ENCODE results near the gene PLCB4.

Gene PLCB4

GRCh38 chr20:9126527-9126926, 57.6 kb downstream of the PLCB4 start:
- Histone ChIP-seq H2AFZ (ENCODE audit: low read length) (no peak overlapping the region), H3K4me1 (ENCODE audit: insufficient read depth, low read length, poor library complexity, severe bottlenecking) (peaks cover 9% of the 10 kb centered on the region), H3K27me3 (ENCODE audit: insufficient read depth, low read length, poor library complexity, severe bottlenecking) (no peaks in the 10 kb centered on the region), H3K9me3 (ENCODE audit: insufficient read depth, low read depth, low read length) (no peaks in the 10 kb centered on the region; the same call in 1 of the 2 replicates), H3K36me3 (ENCODE audit: insufficient read depth, low read length) (no peaks in the 10 kb centered on the region), H3K4me3 (ENCODE audit: low read length, poor library complexity, severe bottlenecking) (no peak overlapping the region), H3K9ac (ENCODE audit: low read depth, low read length, poor library complexity, severe bottlenecking) (no peak overlapping the region), H3K9me2 (replicated peaks; ENCODE audit: low read depth, low read length) (no peaks in the 10 kb centered on the region), H3K4me2 (ENCODE audit: low read depth, low read length, poor library complexity, severe bottlenecking) (no peak overlapping the region), H3F3A (ENCODE audit: low read depth) (no peaks in the 10 kb centered on the region), H3K79me2 (ENCODE audit: insufficient read depth, low read length) (no peaks in the 10 kb centered on the region), H4K20me1 (ENCODE audit: insufficient read depth, low read length, poor library complexity, severe bottlenecking) (no peaks in the 10 kb centered on the region)
- TF ChIP-seq CTCF (conservative IDR thresholded peaks at IDR 0.05; ENCODE audit: low read length) (no peak), EZH2phosphoT487 (IDR thresholded peaks at IDR 0.05; ENCODE audit: borderline replicate concordance) (no peak)

GRCh38 chr20:9128568-9128967, 59.7 kb downstream of the PLCB4 start:
- no peaks in the 10 kb centered on the region for H3K27me3 ChIP-seq (ENCODE audit: insufficient read depth, low read length, poor library complexity, severe bottlenecking)
- no peak overlapping the region for H3K9ac ChIP-seq (ENCODE audit: low read depth, low read length, poor library complexity, severe bottlenecking)
- no peaks in the 10 kb centered on the region for H3K36me3 ChIP-seq (ENCODE audit: insufficient read depth, low read length)
- H3F3A ChIP-seq (ENCODE audit: low read depth), result no peaks in the 10 kb centered on the region
- no peak for TF ChIP-seq CTCF (conservative IDR thresholded peaks at IDR 0.05; ENCODE audit: low read length)
- no peak for TF ChIP-seq EZH2phosphoT487 (IDR thresholded peaks at IDR 0.05; ENCODE audit: borderline replicate concordance)
- H2AFZ ChIP-seq (ENCODE audit: low read length), result no peak overlapping the region
- no peaks in the 10 kb centered on the region for H3K79me2 ChIP-seq (ENCODE audit: insufficient read depth, low read length)
- no peak overlapping the region for H3K4me3 ChIP-seq (ENCODE audit: low read length, poor library complexity, severe bottlenecking)
- no peaks in the 10 kb centered on the region for H3K9me2 ChIP-seq (replicated peaks; ENCODE audit: low read depth, low read length)
- no peaks in the 10 kb centered on the region; the same call in 1 of the 2 replicates for H3K9me3 ChIP-seq (ENCODE audit: insufficient read depth, low read depth, low read length)
- H3K4me2 ChIP-seq (ENCODE audit: low read depth, low read length, poor library complexity, severe bottlenecking), result no peak overlapping the region
- no peaks in the 10 kb centered on the region for H4K20me1 ChIP-seq (ENCODE audit: insufficient read depth, low read length, poor library complexity, severe bottlenecking)
- H3K4me1 ChIP-seq (ENCODE audit: insufficient read depth, low read length, poor library complexity, severe bottlenecking), result no peaks in the 10 kb centered on the region

DNA sequence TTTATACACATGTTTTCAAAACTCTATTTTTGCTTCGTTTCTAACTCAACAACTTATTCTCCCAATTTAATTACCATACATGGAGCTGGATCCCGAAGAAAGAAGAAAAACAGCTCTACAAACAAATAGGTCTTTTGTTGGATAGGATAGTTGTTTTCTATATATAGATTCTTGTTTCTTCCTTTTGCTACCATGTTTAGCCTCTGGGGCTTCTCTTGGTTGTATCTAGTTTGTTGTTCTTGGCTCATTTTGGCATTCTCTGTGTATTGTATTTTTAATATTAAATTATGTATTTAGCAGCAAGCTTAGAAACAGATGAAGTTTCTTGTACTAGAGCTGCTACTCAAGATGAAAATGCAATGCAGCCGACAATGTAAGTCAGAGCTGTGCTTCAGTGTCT, 60.9 kb downstream of the PLCB4 start:
- H3K79me2 ChIP-seq (ENCODE audit: insufficient read depth, low read length), result no peaks in the 10 kb centered on the region
- no peaks in the 10 kb centered on the region for H3K4me1 ChIP-seq (ENCODE audit: insufficient read depth, low read length, poor library complexity, severe bottlenecking)
- TF ChIP-seq EZH2phosphoT487 (IDR thresholded peaks at IDR 0.05; ENCODE audit: borderline replicate concordance), result no peak
- no peak for TF ChIP-seq CTCF (conservative IDR thresholded peaks at IDR 0.05; ENCODE audit: low read length)
- no peak overlapping the region for H2AFZ ChIP-seq (ENCODE audit: low read length)
- no peaks in the 10 kb centered on the region for H3K9me2 ChIP-seq (replicated peaks; ENCODE audit: low read depth, low read length)
- H3F3A ChIP-seq (ENCODE audit: low read depth), result no peaks in the 10 kb centered on the region
- no peaks in the 10 kb centered on the region; the same call in 1 of the 2 replicates for H3K9me3 ChIP-seq (ENCODE audit: insufficient read depth, low read depth, low read length)
- no peak overlapping the region for H3K4me2 ChIP-seq (ENCODE audit: low read depth, low read length, poor library complexity, severe bottlenecking)
- no peak overlapping the region for H3K4me3 ChIP-seq (ENCODE audit: low read length, poor library complexity, severe bottlenecking)
- no peaks in the 10 kb centered on the region for H3K27me3 ChIP-seq (ENCODE audit: insufficient read depth, low read length, poor library complexity, severe bottlenecking)
- H3K9ac ChIP-seq (ENCODE audit: low read depth, low read length, poor library complexity, severe bottlenecking), result no peak overlapping the region
- no peaks in the 10 kb centered on the region for H4K20me1 ChIP-seq (ENCODE audit: insufficient read depth, low read length, poor library complexity, severe bottlenecking)
- no peaks in the 10 kb centered on the region for H3K36me3 ChIP-seq (ENCODE audit: insufficient read depth, low read length)
